Stimulated activated CD8-positive, alpha-beta memory T cell treated with anti-CD3 and anti-CD28 coated beads, Interleukin-4, amount 100 ng/mL, for 48 hours (primary cell): Measurements from ENCODE around the gene MAPKBP1.

Experiments
- DNase-seq: peaks from one replicate; pipeline ENCODE4 v3.0.0-alpha.2; 2020

Gene MAPKBP1

GRCh38 chr15:41827290-41827879, 53.1 kb downstream of the MAPKBP1 start:
- peak; percentile 33 for DNase-seq

DNA sequence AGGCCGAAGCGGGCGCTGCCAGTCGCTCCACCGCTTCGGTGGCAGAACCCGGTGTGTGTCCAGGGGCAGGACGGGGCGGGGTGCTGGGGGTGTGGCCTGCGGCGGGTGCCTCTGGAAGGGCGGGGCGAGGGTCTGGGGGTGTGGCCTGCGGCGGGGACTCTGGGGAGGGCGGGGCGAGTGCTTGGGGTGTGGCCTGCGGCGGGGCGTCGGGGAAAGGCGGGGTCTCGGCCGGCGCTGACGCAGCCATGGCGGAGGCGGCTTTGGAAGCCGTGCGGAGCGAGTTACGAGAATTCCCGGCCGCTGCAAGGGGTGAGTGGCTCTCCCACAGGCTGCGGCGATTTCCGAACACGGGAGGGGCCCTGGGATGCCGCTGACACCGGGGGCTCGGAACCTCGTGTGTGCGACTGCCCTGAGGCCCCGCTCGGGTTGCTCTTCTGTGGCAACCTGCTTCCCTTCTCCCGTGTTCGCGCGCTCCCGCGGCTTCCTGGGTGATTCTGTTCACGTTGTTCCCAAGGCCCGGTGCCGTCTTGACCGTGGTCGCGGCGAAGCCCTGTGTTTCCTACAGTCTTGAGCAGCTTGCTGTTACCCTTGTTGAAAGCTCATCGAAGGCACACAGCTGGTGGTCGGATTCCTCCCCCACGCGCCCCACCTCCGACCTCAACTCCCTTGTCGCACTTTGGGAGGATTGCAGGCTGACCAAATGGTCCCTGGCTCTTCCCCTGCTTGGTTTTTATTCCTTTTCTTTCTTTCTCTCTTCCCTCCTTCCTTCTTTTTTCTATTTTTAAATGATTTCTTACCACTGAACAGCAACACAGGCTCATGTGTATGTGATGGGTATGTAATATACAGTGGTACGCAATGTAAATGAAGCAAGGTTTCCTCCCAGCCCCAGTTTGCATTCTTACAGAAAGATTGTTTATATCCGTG, 53.9 kb downstream of the MAPKBP1 start, which contains the start of gene JMJD7:
Gene JMJD7, plus strand, starts transcription at position 213 of the 927 bp plus-strand sequence. Its CDS starts 33 bp downstream, at position 246.
- peak; percentile 99 for DNase-seq

DNA sequence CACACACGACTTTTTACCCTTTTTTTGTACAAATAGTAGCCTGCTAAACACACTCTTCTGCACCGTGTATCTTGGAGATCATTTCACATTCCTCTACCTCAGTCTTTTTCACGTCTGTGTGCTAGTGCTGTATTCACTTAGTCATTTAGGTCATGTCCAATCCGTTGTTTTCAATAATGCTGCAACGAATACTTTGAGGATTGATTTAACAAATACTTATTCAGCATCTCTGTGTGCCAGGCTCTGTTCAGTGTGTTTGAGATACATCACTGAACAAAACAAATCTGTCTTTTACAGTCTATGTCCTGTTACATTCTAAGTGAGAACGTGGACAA, 54.5 kb downstream of the MAPKBP1 start:
- DNase-seq: no peak

DNA sequence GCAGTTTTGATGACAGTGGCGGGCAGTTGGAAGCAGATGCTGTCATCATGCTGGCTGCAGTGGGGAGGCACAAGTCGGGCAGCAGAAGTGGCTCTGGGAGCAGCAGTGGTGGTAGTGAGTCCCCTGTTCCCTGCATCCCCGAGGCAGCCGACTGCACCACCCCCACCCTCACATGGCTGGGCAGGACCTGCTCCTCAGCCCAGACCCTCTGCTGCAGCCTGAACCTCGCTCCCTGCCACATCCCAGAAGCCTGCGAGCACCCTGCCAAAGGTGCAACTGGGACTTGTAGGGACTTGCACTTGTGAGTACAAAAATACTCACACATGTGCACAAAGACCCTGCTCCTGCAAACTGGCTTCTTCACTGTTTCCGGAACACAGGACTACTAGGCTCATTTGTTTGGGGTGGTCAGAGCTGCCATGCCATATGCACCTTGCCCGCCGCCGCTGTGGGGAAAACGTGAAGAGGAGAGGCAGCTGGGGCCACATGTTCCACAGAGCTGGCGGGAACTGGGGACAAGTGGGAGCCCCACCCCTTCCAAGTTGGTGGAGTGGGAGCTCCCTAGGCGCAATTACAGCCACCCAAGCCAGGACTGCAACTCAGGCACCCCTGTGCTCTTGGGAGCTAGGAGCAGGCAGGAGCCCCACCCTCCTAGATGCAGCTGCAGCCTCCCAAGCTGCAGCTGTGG, 55.8 kb downstream of the MAPKBP1 start:
- DNase-seq: no peak

GRCh38 chr15:41831291-41831690, 57.0 kb downstream of the MAPKBP1 start:
- peak; percentile 51 for DNase-seq

- DNase-seq: no peak
Measured at GRCh38 chr15:41832208-41832607, 57.9 kb downstream of the MAPKBP1 start.

- no peak for DNase-seq
Measured at GRCh38 chr15:41832875-41833274, 58.6 kb downstream of the MAPKBP1 start.

- no peak for DNase-seq
Measured at GRCh38 chr15:41834096-41834495, 59.8 kb downstream of the MAPKBP1 start.

GRCh38 chr15:41836073-41836472, 61.8 kb downstream of the MAPKBP1 start:
- DNase-seq: no peak

DNA sequence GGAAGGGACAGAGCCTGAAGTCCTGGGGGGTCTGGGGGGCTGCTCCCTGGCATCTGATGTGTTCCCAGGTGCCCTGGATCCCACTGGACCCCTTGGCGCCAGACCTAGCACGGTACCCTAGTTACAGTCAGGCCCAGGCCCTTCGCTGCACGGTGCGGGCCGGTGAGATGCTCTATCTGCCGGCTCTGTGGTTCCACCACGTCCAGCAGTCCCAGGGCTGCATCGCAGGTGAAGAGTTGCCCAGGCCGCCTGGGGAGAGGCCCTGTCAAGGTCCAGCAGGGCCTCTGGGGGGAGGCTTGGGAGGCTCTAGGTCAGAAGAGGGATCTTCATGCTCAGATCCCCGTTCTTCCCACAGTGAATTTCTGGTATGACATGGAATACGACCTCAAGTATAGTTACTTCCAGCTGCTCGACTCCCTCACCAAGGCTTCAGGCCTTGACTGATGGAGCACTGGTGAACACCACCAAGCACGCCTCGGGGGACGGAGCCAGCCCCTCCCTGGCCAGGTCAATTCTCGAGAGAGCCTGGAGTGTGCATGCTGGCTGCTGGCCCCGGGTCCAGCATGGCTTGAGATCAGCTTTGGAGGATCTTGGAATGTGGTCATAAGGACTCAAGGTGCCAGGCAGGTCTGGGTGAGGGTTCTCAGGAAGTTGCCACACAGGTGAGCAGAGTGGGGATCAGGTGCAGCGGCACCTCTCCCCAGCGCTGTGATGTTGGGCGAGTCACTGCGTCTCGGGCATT, 62.6 kb downstream of the MAPKBP1 start:
- DNase-seq: no peak

DNA sequence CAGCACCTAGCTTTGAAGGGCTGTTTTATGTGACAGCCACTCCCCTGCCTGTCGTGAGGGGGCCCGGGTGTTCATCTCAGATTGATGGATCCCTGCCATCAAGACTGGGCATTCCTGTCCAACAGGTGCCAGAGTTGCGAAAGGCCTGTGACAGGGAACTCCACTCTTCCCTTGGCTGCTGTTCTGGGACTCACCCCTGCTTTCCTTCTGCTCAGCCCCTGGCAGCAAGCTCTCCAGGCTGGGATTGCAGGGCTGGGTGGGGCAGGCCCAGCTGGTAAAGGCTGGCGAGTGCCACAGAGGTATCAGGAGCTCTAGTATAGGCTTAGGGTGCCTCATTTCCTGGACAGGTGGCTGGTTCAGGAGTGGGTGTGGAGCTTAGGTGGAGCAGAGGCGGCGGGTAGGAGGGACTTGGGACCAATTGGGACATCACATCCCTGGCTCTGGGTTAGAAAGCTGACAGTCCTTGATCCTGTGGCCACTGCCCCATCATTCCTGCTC, 64.2 kb downstream of the MAPKBP1 start, which contains the start of gene PLA2G4B:
Gene PLA2G4B, plus strand, starts transcription at position 448 of the 498 bp plus-strand sequence. CDS start 67 bp downstream, outside the sequence.
- no peak for DNase-seq

- DNase-seq: no peak
Measured at GRCh38 chr15:41839781-41840491, 65.7 kb downstream of the MAPKBP1 start.

- DNase-seq: no peak
Measured at GRCh38 chr15:41840673-41841072, 66.4 kb downstream of the MAPKBP1 start.

DNA sequence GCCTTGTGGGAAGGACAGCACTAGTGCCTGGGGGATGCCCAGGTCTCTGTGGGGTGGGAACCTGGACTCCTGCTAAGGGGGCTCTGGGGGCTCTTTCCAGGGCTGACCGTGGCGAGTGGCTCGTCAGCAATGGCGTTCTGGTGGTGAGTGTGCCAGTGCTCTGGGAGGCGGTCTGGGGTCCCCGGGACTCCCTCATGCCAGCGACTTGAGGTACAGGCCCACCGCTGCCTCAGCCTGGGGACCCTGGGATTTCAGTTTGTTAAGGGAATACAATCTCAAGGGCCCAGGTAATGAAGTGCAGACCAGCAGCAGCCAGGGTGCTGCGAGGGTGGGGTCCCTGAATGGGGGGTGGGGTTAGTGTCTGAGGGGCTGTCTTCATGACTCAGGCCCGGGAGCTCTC, 66.8 kb downstream of the MAPKBP1 start:
- no peak for DNase-seq

GRCh38 chr15:41842229-41842628, 67.9 kb downstream of the MAPKBP1 start:
- no peak for DNase-seq

- no peak for DNase-seq
Measured at GRCh38 chr15:41843571-41843970, 69.3 kb downstream of the MAPKBP1 start.

- no peak for DNase-seq
Measured at GRCh38 chr15:41844814-41845213, 70.5 kb downstream of the MAPKBP1 start.

- DNase-seq: no peak
Measured at GRCh38 chr15:41847206-41847605, 72.9 kb downstream of the MAPKBP1 start.

DNA sequence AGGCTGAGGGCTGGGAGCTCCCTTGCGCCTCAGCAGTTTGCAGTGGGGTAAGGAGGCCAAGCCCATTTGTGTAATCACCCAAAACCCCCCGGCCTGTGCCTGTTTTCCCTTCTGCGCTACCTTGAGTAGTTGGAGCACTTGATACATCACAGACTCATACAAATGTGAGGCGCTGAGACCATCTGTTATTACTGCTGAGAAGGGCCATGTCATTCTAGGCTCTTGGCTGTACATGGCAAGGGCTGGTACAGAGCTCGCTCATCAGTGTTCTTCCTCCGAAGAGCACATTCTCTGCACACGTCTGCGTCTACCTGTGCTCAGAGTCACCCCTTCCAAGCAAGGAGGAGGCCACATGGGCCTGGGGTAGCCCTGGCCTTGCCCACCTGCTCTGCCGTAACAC, 73.7 kb downstream of the MAPKBP1 start:
- no peak for DNase-seq

DNA sequence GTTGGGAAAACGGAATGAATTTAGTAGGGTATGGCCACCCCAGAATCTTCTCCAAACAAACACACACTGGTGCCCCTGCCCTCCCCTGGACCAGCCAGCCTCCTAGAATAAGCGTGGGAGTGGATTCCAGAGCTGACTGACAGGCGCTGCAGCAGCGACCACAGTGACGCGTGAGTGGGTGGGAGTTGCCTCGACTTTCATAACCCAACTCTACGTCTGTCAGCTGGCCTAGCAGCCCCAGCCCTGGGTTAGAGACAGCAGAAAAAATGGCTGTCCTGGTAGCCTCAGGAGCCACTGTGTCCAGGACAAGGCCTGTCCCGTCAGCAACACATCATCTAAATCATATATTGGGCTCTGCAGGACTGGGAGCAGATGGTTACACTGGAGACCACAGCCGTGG, 74.3 kb downstream of the MAPKBP1 start:
- peak; percentile 81 for DNase-seq

DNA sequence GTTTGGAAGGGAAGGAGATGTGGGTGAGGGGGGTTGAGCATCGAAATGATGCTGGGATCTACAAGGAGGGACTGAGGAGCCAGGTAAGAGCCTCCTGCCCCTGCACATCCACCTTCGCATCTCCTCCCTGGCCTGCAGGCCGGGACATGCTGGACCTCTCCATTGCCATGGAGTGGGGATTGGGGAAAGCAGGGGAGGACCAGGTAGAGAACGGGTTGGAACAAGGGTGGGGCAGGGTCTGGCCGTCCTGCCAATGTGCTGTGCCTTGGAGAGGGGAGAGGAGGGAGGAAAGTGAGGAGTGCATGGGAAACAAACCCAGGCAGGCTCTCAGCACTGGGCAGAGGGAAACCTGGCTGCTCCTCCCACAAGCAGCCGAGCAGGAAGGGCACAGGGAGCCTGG, 74.9 kb downstream of the MAPKBP1 start:
- DNase-seq: no peak

- no peak for DNase-seq
Measured at GRCh38 chr15:41849861-41850260, 75.6 kb downstream of the MAPKBP1 start.
